NCI-H748 (cell line): Measurements from ENCODE around the gene PCK2.
A peak's percentile ranks its signal among the peaks of the same experiment; 100 is the strongest.
"Not testable (repeated sequence)": the region's sequence is repeated elsewhere in the genome, so short reads cannot be mapped to it uniquely, and the experiment has no call there.

ENCODE experiments used
- DNase-seq: peaks from one replicate; lab custom pipeline; 2025; ENCODE audit not compliant: unreplicated experiment; lab: John Stamatoyannopoulos, UW

PCK2 gene

GRCh38 chr14:24093207-24093900, 757 bp upstream of the PCK2 start:
- DNase-seq, result no peak

- no peak for DNase-seq
Measured at GRCh38 chr14:24094841-24095270, 745 bp downstream of the PCK2 start.

GRCh38 chr14:24095271-24096068, 1.4 kb downstream of the PCK2 start:
- peak; percentile 15 for DNase-seq

GRCh38 chr14:24096545-24097181, 2.6 kb downstream of the PCK2 start:
- DNase-seq, result no peak

GRCh38 chr14:24098229-24098926, 4.3 kb downstream of the PCK2 start:
- DNase-seq, result no peak

- no peak for DNase-seq
Measured at GRCh38 chr14:24098927-24099813, 5.1 kb downstream of the PCK2 start.

- no peak for DNase-seq
Measured at GRCh38 chr14:24100197-24100981, 6.3 kb downstream of the PCK2 start.

DNA sequence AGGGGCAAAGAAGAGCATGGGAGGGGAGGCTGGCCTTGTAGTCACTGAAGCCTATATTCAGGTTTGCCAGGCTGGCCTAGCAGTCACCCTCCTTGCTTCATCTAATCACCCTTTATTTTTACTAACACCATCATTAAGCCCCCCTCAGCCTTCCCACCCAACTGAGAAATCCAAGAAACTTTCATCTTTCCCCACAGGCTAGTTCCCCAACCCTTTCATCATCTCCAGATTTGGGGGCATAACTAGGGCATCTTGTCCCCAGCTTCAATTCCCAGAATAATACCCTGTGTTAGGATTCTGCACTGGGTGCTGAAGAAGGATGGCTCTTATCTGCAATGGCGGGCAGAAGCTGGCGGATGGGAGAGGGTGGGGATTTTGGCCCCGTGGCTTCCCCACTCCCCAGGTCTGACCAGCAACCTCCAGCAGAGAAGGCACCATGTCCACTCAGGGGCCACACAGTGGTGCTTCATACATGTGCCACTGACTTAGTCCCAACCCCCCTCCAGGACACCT, 6.9 kb downstream of the PCK2 start:
- DNase-seq, result no peak

- no peak for DNase-seq
Measured at GRCh38 chr14:24102357-24103048, 8.4 kb downstream of the PCK2 start.

DNA sequence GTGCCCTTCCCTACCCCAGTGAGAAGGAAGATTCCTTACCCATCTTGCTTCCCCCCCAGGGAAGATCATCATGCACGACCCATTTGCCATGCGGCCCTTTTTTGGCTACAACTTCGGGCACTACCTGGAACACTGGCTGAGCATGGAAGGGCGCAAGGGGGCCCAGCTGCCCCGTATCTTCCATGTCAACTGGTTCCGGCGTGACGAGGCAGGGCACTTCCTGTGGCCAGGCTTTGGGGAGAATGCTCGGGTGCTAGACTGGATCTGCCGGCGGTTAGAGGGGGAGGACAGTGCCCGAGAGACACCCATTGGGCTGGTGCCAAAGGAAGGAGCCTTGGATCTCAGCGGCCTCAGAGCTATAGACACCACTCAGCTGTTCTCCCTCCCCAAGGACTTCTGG, 9.3 kb downstream of the PCK2 start:
- no peak for DNase-seq

DNA sequence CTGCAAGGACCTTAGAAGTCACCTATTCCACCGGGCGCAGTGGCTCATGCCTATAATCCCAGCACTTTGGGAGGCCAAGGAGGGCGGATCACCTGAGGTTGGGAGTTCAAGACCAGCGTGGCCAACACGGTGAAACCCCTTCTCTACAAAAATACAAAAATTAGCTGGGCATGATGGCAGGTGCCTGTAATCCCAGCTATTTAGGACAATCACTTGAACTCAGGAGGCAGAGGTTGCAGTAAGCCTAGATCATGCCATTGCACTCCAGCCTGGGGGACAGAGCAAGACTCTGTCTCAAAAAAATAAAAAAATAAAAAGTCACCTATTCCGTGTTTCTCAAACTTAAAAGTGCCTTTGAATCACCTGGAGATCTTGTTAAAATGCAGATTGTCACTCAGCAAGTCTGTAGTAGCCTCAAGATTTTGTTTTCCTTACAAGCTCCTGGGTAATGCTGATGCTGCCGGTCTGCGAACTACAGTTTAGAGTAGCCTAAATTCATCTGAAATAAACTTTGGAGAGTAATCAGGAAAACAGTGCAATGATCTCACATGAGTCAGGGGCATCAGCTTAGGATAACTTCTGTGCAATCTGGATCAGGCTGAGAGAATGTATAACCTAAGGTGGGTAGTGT, 11.6 kb downstream of the PCK2 start:
- DNase-seq, result not testable (repeated sequence)

DNA sequence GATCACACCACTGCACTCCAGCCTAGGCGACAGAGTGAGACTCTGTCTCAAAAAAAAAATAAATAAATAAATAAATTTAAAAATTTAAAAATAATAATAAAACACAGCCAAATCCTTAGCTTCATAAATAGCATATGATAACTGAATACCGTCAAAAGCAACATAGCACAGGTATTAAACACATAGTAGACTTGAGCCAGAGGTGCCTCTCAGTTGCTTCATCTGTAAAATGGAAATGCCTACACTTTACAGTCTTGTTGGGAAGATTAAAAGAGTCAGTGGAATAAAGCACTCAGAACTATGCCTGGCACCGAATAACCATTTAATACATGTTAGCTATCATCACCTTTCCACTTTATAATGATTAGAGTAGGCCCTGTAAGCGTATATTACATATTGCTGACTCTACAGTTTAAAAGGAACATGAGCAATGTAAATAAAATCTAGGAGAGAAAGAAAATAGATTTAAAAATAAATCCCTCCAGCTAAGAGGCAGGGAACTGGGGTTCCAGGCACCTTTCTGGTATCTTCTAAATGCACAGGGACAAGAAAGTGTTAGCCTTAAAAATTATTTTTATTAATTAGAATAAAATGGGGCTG, 12.7 kb downstream of the PCK2 start:
- no peak for DNase-seq

DNA sequence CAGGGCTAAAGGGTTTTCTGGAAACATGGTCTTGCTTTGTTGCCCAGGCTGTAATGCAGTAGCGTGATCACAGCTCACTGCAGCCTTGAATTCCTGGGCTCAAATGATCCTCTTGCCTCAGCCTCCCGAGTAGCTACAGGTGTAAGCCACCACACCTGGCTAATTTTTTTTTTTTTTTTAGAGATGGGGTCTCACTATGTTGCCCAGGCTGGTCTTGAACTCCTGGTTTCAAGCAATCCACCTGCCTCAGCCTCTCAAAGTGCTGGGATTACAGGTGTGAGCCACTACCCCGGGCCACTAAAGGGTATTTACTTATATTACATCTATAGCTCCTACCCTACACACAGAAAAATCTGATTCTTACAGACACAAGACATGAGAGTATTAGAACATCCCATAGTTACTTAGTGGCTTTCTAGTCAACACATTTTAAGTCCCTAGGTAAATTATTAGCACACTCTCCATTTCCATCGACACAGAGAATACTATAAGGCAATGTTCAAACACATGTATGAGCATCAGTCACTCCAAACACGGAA, 14.3 kb downstream of the PCK2 start:
- no peak for DNase-seq

DNA sequence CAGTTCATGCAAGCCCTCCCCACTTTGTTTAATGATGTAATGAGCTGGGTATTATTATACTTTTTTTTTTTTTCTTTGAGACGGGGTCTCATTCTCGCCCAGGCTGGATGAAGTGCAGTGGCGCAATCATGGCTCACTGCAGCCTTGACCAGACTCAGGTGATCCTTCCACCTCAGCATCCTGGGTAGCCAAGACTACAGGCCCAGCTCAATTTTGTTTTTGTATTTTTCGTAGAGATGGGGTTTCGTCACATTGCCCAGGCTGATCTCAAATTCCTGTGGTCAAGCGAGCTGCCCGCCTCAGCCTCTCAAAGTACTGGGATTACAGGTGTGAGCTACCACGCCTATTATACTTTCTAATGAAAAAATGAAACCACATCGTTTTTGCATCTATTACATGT, 15.9 kb downstream of the PCK2 start:
- no peak for DNase-seq

DNA sequence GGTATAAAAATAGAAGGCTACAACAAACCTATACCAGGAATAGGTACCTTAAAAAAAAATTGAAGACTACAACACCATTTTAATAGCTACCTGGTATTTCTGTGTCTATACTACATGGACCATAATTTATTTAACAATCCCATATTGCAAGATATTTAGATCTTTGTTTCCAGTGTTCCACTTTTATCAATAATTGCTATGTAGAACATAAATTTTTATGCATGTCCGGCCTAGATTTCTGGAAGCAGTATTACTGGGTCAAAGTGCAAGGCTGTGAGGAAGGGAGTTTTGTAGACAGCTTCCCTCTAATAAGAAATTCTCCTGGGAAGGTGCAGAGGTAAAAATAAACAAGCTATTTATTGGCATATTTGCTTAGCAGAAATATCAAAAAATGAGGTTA, 16.4 kb downstream of the PCK2 start:
- DNase-seq, result no peak

GRCh38 chr14:24113379-24113800, 19.3 kb downstream of the PCK2 start:
- DNase-seq, result no peak

- peak; percentile 87 for DNase-seq
Measured at GRCh38 chr14:24113801-24114531, 19.9 kb downstream of the PCK2 start.
